Progenitor cell of endocrine pancreas (in vitro differentiated cells): ENCODE data around the gene PTH2R. TPM values are rescaled to one million over a fixed set of nuclear protein-coding genes. Genes with fewer than 3 reads are reported as not detected.

Source experiments
- DNase-seq: peaks from one replicate; pipeline ENCODE4 v3.0.0; 2021; ENCODE audit warnings: low spot score; ENCODE audit not compliant: unreplicated experiment
- H3K27ac Mint-ChIP-seq: 2 replicates; pipeline ENCODE4 v1.8.0; 2021; ENCODE audit warnings: mild to moderate bottlenecking, moderate library complexity, mixed read lengths
- H3K27me3 Mint-ChIP-seq: 2 replicates; pipeline ENCODE4 v1.8.0; 2021; ENCODE audit warnings: mixed read lengths
- H3K36me3 Mint-ChIP-seq: 2 replicates; pipeline ENCODE4 v1.8.0; 2022; ENCODE audit warnings: mixed read lengths; ENCODE audit not compliant: insufficient read depth
- H3K4me1 Mint-ChIP-seq: 2 replicates; pipeline ENCODE4 v1.8.0; 2021; ENCODE audit warnings: low read depth, mixed read lengths
- H3K4me3 Mint-ChIP-seq: 2 replicates; pipeline ENCODE4 v1.8.0; 2021; ENCODE audit warnings: low read depth, mild to moderate bottlenecking, moderate library complexity, mixed read lengths
- H3K9me3 Mint-ChIP-seq: 2 replicates; pipeline ENCODE4 v1.8.0; 2021; ENCODE audit warnings: low read depth, mixed read lengths
- total RNA-seq: library from RNA; stranded (reverse); gene quantifications from 2 replicates; pipeline ENCODE4 v1.2.1, GENCODE V29; 2021
- TF ChIP-seq, protein P1 (sequence below): fragments of 200-600 bp; sonication (generic); IDR thresholded peaks from one replicate; pipeline ENCODE4 v1.5.0; 2021; ENCODE audit warnings: antibody characterized with exemption, mild to moderate bottlenecking; ENCODE audit not compliant: unreplicated experiment

The PTH2R gene
- total RNA-seq, 1 donor from 2014 or later: 3.5 TPM

DNA sequence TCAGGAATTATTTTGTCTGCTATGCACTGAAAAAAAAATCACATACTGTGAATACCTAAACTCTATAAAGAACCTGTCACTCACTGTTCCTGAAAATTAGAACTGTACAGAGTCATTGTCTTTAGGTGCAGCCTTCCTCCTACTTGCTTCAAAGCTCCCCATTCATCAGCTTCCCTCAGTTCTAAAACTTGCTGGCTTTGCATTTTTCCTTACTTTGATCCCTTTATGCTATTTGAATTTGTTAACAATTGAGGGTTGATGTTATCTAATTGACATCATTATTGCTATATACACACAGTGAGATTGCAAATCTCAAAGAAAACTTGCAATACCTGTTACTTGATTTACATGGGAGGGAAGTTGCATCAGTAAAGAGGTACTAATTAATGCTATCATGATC lies 48.3 kb downstream of the PTH2R start:
- Mint-ChIP-seq H3K36me3 (no peaks in the 10 kb centered on the region), H3K27ac (no peak overlapping the region), H3K4me1 (peaks cover 4% of the 10 kb centered on the region), H3K4me3 (no peak overlapping the region), H3K27me3 (peaks cover 2% of the 10 kb centered on the region), H3K9me3 (peaks cover 5% of the 10 kb centered on the region)
- TF ChIP-seq, protein P1, sequence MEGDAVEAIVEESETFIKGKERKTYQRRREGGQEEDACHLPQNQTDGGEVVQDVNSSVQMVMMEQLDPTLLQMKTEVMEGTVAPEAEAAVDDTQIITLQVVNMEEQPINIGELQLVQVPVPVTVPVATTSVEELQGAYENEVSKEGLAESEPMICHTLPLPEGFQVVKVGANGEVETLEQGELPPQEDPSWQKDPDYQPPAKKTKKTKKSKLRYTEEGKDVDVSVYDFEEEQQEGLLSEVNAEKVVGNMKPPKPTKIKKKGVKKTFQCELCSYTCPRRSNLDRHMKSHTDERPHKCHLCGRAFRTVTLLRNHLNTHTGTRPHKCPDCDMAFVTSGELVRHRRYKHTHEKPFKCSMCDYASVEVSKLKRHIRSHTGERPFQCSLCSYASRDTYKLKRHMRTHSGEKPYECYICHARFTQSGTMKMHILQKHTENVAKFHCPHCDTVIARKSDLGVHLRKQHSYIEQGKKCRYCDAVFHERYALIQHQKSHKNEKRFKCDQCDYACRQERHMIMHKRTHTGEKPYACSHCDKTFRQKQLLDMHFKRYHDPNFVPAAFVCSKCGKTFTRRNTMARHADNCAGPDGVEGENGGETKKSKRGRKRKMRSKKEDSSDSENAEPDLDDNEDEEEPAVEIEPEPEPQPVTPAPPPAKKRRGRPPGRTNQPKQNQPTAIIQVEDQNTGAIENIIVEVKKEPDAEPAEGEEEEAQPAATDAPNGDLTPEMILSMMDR: no peak
- DNase-seq: no peak

DNA sequence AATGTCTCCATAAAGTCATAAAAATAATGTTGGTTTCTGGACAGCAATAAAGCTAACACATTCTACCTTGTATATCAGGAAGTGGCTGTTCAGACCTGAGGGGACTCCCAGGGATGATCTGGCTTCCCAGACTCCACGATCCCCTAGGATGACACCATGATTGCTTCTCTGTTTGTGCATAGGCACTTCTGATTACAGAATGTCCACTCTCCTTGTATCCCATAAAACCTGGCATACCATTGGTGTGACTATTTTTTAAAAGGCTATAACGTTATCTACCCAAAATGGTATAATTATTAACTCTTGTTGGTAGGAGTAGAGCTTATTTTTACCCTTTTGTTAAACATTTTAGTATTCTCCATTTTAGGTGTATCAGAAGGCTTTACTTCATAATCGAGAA lies 57.1 kb downstream of the PTH2R start:
- no peak overlapping the region for H3K27ac Mint-ChIP-seq

DNA sequence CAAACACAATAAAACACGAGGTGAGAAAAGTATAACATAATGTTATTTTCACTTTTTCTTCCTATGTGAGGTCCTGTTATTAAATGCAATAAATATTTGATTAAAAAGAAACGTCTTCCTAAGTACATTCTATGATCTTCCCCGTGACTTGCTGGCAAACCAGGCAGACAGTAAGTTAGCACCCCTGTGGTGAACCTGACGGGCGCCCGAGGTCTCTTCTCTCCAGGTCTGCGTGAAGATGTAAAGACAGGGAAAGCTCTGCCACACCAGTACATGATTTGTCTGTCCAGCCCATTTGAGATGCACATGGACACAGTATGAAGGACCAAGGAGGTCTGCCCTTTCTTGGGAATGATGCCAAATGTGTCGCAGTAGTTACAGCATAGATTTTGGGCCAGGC lies 57.6 kb downstream of the PTH2R start:
- H3K27me3 Mint-ChIP-seq: no peaks in the 10 kb centered on the region
- DNase-seq: no peak
- H3K4me1 Mint-ChIP-seq: peaks cover 3% of the 10 kb centered on the region
- H3K4me3 Mint-ChIP-seq: no peak overlapping the region
- TF ChIP-seq, protein P1: no peak
- no peak overlapping the region for H3K27ac Mint-ChIP-seq
- no peaks in the 10 kb centered on the region for H3K9me3 Mint-ChIP-seq
- H3K36me3 Mint-ChIP-seq: no peaks in the 10 kb centered on the region

More for the DNA sequence above, 57.1 kb downstream of the PTH2R start:
- Mint-ChIP-seq H3K27me3 (no peaks in the 10 kb centered on the region), H3K4me1 (peaks cover 3% of the 10 kb centered on the region), H3K9me3 (peaks cover 2% of the 10 kb centered on the region), H3K36me3 (no peaks in the 10 kb centered on the region), H3K4me3 (no peak overlapping the region)
- TF ChIP-seq, protein P1: no peak
- no peak for DNase-seq

DNA sequence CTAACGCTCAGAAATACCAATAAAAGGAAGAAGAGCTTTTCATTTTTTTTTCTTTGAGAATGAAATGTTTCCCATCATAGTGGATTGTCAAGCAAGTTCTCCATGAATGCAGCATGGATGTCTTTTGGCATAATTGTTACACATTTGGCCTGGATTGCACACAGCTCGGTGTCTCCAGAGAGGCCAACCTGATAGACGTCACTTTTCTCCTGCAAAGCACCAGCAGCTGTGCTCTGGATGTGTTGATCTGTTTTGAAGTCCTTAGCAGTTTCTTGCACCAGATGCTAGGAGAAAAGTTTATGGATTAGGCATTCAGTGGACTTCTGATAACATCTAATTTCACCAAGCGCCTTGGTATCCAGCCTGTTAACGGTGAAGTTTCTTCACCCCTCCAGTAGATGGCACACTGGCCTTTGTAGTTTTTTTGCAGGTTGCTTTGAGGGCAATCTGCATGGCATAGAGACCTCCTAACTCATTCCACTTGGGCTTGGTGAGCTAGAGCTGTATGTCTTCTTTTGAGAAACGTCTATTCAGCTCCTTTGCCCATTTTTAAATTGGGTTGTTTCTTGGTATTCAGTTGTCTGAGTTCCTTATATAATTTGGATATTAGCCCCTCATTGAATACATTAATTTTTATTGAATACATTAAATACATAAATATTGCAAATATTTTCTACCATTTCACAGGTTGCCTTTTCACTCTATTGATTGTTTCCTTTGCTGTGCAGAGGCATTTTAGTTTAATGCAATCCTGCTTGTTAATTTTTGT lies 59.7 kb downstream of the PTH2R start:
- TF ChIP-seq, protein P1: peak; percentile 81
- DNase-seq: peak; percentile 36
- Mint-ChIP-seq H3K9me3 (peaks cover 10% of the 10 kb centered on the region), H3K36me3 (peaks cover 4% of the 10 kb centered on the region), H3K27ac (no peak overlapping the region), H3K27me3 (no peaks in the 10 kb centered on the region), H3K4me1 (peaks cover 3% of the 10 kb centered on the region), H3K4me3 (no peak overlapping the region)

DNA sequence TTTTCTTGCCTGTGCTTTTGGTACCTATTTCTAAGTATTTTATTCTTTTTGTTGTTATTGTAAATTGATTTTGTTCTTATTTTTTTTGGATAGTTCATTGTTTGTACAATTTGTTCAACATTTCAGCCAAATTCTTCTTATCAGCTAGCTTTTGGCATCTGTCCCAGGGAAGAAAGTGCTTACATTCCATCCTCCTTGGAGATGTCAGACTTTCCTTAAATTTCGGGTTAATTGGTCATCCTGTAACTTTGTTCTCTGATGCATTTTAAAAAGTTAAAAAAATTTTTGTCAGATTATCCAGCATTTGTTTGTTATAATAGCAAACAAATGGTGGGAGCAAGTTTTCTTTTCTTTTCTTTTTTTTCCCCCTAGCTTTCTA lies 60.3 kb downstream of the PTH2R start:
- peaks cover 4% of the 10 kb centered on the region for H3K36me3 Mint-ChIP-seq
- H3K27ac Mint-ChIP-seq: no peak overlapping the region
- DNase-seq: no peak
- H3K4me1 Mint-ChIP-seq: peaks cover 3% of the 10 kb centered on the region
- H3K27me3 Mint-ChIP-seq: no peaks in the 10 kb centered on the region
- no peak overlapping the region for H3K4me3 Mint-ChIP-seq
- H3K9me3 Mint-ChIP-seq: peaks cover 11% of the 10 kb centered on the region
- TF ChIP-seq, protein P1: no peak
